Mucosa of descending colon (tissue), 3 donors: ENCODE data around the gene OSBPL3. TPM values are rescaled to one million over a fixed set of nuclear protein-coding genes. Genes with fewer than 3 reads are reported as not detected.

Experiments used
- ATAC-seq: fragments of 200-7000 bp; cut with Tn5 transposase; one replicate; pipeline ENCODE4 v1.9.1; 2020; ENCODE audit warnings: mild to moderate bottlenecking, moderate library complexity
- DNase-seq, 3 donors: peaks; one replicate each; pipeline ENCODE4 v3.0.0-alpha.2; 2020
- H3K36me3 ChIP-seq: fragments of 200-600 bp; one replicate; pipeline ENCODE4 v1.8.0; 2021; ENCODE audit warnings: low read depth, mild to moderate bottlenecking
- H3K4me1 ChIP-seq: fragments of 200-600 bp; one replicate; pipeline ENCODE4 v1.8.0; 2021; ENCODE audit warnings: low read depth, mild to moderate bottlenecking
- H3K4me3 ChIP-seq: fragments of 200-600 bp; one replicate; pipeline ENCODE4 v1.8.0; 2021; ENCODE audit warnings: mild to moderate bottlenecking
- H3K9me3 ChIP-seq: fragments of 200-600 bp; one replicate; pipeline ENCODE4 v1.8.0; 2021; ENCODE audit warnings: mild to moderate bottlenecking
- intact Hi-C, 2 donors: fragments of 100-400 bp; cut with DNase I in 1 of 2; cut with micrococcal nuclease in 1 of 2; formaldehyde crosslinking; loops; one replicate each; pipeline versions ENCODE4 v1.11.0 to v1.11.1; 2022; cut with DNase I, micrococcal nuclease
- total RNA-seq, 3 donors: library from RNA; stranded (reverse); fragmentation: NEBNext Ultra II Directional in 2 of 3; extraction: Animal tissue kit (Norgen Biotek cat#: 25700) in 2 of 3; gene quantifications; one replicate each; pipeline versions ENCODE4 v1.2.1 to v1.2.4, GENCODE V29; 2021 to 2023
- TF ChIP-seq, protein P1 (sequence below): fragments of 200-600 bp; IDR thresholded peaks from one replicate; pipeline ENCODE4 v1.8.0; 2022; ENCODE audit warnings: antibody characterized with exemption, mild to moderate bottlenecking
- donor health status: DM: no; HTN: no; CAD: no; lungs with moderate emphysema.
- donor health status: DM: no; HTN: no; CAD: no.
- donor health status: DM: no; HTN: yes; CAD: no.

OSBPL3 gene
- total RNA-seq, 3 donors from 2014 or later = 9.0 to 15.4 (median 10.6) TPM

GRCh38 chr7:24802300-24802699 is 177.7 kb downstream of the OSBPL3 start:
- no peaks in the 10 kb centered on the region for H3K4me1 ChIP-seq
- H3K4me3 ChIP-seq = no peak overlapping the region
- no peak for DNase-seq
- ATAC-seq = no peak
- TF ChIP-seq, protein P1, sequence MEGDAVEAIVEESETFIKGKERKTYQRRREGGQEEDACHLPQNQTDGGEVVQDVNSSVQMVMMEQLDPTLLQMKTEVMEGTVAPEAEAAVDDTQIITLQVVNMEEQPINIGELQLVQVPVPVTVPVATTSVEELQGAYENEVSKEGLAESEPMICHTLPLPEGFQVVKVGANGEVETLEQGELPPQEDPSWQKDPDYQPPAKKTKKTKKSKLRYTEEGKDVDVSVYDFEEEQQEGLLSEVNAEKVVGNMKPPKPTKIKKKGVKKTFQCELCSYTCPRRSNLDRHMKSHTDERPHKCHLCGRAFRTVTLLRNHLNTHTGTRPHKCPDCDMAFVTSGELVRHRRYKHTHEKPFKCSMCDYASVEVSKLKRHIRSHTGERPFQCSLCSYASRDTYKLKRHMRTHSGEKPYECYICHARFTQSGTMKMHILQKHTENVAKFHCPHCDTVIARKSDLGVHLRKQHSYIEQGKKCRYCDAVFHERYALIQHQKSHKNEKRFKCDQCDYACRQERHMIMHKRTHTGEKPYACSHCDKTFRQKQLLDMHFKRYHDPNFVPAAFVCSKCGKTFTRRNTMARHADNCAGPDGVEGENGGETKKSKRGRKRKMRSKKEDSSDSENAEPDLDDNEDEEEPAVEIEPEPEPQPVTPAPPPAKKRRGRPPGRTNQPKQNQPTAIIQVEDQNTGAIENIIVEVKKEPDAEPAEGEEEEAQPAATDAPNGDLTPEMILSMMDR = no peak
- H3K36me3 ChIP-seq = no peaks in the 10 kb centered on the region
- intact Hi-C loops = no loop called here
- no peaks in the 10 kb centered on the region for H3K9me3 ChIP-seq

- no peak overlapping the region for H3K4me3 ChIP-seq
- intact Hi-C loops = no loop called here
- no peaks in the 10 kb centered on the region for H3K36me3 ChIP-seq
- TF ChIP-seq, protein P1 = no peak
- ATAC-seq (no peak), DNase-seq (no peak)
- no peaks in the 10 kb centered on the region for H3K9me3 ChIP-seq
- H3K4me1 ChIP-seq = no peaks in the 10 kb centered on the region
These were observed 178.1 kb downstream of the OSBPL3 start for GRCh38 chr7:24801883-24802282.

- Histone ChIP-seq H3K4me1 (no peaks in the 10 kb centered on the region), H3K4me3 (no peak overlapping the region), H3K36me3 (no peaks in the 10 kb centered on the region), H3K9me3 (no peaks in the 10 kb centered on the region)
- intact Hi-C loops = no loop called here
- TF ChIP-seq, protein P1 = no peak
- ATAC-seq (no peak), DNase-seq (no peak)
These were observed 179.3 kb downstream of the OSBPL3 start for GRCh38 chr7:24800667-24801066.

- H3K4me1 ChIP-seq = no peaks in the 10 kb centered on the region
- TF ChIP-seq, protein P1 = no peak
- no peaks in the 10 kb centered on the region for H3K9me3 ChIP-seq
- ATAC-seq (no peak), DNase-seq (no peak)
- intact Hi-C loops = no loop called here
- no peak overlapping the region for H3K4me3 ChIP-seq
- H3K36me3 ChIP-seq = no peaks in the 10 kb centered on the region
These were observed 179.9 kb downstream of the OSBPL3 start for GRCh38 chr7:24800073-24800472.

GRCh38 chr7:24799506-24799905 is 180.5 kb downstream of the OSBPL3 start:
- ATAC-seq (no peak), DNase-seq (no peak)
- no peaks in the 10 kb centered on the region for H3K9me3 ChIP-seq
- intact Hi-C loops = no loop called here
- no peaks in the 10 kb centered on the region for H3K36me3 ChIP-seq
- H3K4me1 ChIP-seq = no peaks in the 10 kb centered on the region
- H3K4me3 ChIP-seq = no peak overlapping the region
- TF ChIP-seq, protein P1 = no peak

DNA sequence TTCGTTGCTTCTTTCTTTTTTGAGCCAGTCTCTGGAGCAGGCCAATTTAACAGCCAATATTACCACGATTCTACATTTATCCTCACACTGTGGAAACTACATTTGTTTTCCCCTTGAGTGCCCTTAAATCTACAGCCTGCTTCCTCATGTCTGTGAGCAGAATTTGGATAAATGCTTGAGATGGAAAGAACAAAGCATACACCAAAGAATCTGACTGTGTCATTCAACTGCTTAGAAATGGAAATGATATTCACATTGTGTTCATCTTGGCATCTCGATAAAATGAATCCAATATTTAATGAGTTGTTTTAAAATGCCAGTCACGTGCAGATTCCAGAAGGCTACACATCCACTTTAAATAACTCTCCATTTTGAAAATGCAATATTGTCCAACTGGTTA is 181.7 kb downstream of the OSBPL3 start:
- TF ChIP-seq, protein P1 = no peak
- DNase-seq = no peak
- Histone ChIP-seq H3K4me1 (no peaks in the 10 kb centered on the region), H3K4me3 (no peak overlapping the region), H3K36me3 (no peaks in the 10 kb centered on the region), H3K9me3 (no peaks in the 10 kb centered on the region)
- intact Hi-C loops = no loop called here
- no peak for ATAC-seq
